Liver (tissue), 3 donors: ENCODE results near the gene STXBP6.

Experiments
- CTCF ChIP-seq: fragments of 150-350 bp; IDR thresholded peaks from 2 replicates; pipeline ENCODE4 v1.5.1; 2017; ENCODE audit warnings: improper control_type of control experiment, low read depth, low read length; ENCODE audit not compliant: missing input control
- MAX ChIP-seq: IDR thresholded peaks from 2 replicates; pipeline ENCODE4 v1.6.1; 2016; ENCODE audit warnings: antibody characterized with exemption
- RAD21 ChIP-seq, 2 donors: IDR thresholded peaks; 2 replicates each; pipeline ENCODE4 v1.6.1; 2016; ENCODE audit warnings: antibody characterized with exemption in 2 of 2, mild to moderate bottlenecking in 2 of 2
- SP1 ChIP-seq: IDR thresholded peaks from 2 replicates; pipeline ENCODE4 v1.6.1; 2018; ENCODE audit warnings: antibody characterized with exemption, mild to moderate bottlenecking
- ZBTB33 ChIP-seq: IDR thresholded peaks from 2 replicates; pipeline ENCODE4 v1.6.1; 2016; ENCODE audit warnings: antibody characterized with exemption
- donor health status: healthy.
- donor health status: healthy.

- TF ChIP-seq CTCF (no peak), ZBTB33 (no peak), RAD21 (IDR thresholded peaks at IDR 0.05) (peak; percentile 8 to 37), SP1 (no peak), MAX (no peak)
These were observed 8.5 kb downstream of the STXBP6 start for GRCh38 chr14:25041484-25041883.
